Measurements from ENCODE around the gene DYNLT4.
A peak's percentile ranks its signal among the peaks of the same experiment; 100 is the strongest.
"Not testable (repeated sequence)": the region's sequence is repeated elsewhere in the genome, so short reads cannot be mapped to it uniquely, and the experiment has no call there.

DYNLT4 gene

DNA sequence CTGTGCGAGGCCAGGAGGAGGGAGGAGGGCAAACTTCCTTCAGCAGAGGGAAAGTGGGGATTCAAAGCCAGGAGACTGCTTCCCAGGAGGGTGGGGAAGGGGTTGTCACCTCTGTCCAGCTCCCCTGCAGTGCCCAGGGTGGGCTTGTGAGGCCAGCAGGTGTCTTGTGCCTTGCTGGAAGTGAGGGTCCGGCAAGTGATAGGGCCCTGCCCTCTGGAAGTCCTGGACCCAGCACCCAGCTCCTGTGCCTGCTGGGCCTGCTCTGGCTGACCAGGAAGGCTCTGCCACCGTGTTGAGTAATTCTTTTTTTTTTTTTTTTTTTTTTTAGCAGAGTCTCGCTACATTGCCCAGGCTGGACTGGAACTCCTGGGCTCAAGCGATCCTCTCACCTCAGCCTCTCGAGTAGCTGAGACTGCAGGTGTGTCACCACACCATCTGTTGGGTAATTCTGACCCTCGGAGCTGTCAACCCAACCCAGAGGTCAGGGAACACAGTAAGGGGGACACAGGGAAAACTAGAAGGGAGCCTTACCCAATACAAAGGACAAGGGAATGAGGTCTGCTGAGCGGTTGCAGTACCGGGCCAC lies 20.2 kb downstream of the DYNLT4 start:
- DNase-seq, result no peak

DNA sequence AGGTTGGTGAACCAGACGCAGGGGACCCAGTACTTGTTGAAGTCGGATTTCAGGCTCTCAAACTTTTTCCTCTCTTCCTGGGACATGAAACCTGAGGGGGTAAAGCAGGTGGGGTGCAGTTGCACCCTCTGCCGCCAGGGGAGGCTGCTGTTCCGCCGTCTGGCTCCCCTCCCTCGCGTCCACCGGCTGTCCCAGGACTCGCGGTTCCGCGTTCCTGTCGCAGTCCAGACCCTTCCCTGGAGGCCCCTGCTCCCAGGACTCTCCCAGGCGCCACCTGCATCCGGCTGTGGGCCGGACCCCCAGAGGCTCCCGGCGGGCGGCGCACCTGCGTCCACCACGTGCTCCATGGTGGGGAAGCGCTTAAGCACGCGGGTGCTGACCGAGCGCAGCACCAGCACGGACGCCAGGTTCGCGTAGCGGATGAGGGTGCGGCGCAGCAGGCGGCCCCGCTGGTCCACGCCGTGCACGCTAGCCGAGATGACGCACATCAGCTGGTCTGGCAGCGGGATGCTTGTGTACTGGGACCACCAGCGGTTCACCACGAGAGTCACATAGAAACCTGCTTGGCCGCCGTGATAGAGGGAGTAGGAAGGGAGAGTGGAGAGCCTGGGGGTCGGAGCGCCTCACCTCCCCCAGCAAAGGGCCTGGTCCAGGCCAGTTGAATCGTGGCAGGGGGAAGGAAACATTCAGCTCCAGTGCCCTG lies 20.9 kb downstream of the DYNLT4 start:
- DNase-seq, result peak; percentile 73 to 76

DNA sequence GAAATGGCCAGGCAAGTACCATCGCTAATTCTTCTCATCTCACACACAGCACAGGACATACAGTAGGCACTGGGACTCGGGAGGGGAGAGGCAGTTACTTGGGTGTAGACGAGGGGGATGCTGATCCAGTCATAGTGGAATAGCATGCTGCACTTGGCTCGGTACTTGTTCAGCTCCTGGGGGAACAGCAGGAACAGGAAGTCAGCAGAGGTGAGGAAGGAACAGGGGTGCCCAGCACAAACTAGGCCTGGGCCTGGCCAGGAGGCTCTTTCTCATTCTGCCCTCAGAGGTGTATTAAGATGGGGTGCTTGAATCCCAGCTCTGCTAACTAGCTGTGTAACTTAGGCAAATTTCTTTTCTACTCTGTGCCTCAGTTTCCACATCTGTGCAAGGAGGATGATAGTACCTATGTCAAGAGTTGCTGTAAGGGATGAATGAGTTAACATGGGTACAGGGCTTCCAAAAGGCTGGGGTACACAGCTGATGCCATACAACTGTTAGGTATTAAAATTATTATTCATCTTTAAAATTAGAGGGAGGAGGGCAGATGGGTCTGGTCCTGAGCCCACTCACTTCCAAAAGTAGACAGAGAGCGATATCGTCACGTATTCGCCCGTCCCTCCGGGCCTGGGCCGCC lies 21.5 kb downstream of the DYNLT4 start:
- DNase-seq, result no peak

DNA sequence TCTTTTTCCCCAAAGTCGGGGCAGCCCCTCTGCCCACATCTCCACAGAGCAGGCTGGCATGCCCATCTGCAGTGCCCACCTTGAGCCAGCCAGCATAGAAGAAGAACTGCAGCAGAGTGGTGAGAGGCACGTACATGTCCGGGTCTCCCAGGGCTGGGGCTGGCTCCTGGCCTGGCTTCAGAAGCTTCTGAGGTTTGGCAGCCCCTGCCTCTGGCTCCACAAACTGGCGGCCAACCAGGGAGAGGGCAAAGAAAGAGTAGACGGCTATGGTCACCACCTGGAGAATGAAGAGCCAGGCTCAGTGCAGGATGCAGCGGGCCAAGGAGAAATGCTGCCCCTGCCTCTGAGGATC lies 22.1 kb downstream of the DYNLT4 start:
- DNase-seq, result no peak

DNA sequence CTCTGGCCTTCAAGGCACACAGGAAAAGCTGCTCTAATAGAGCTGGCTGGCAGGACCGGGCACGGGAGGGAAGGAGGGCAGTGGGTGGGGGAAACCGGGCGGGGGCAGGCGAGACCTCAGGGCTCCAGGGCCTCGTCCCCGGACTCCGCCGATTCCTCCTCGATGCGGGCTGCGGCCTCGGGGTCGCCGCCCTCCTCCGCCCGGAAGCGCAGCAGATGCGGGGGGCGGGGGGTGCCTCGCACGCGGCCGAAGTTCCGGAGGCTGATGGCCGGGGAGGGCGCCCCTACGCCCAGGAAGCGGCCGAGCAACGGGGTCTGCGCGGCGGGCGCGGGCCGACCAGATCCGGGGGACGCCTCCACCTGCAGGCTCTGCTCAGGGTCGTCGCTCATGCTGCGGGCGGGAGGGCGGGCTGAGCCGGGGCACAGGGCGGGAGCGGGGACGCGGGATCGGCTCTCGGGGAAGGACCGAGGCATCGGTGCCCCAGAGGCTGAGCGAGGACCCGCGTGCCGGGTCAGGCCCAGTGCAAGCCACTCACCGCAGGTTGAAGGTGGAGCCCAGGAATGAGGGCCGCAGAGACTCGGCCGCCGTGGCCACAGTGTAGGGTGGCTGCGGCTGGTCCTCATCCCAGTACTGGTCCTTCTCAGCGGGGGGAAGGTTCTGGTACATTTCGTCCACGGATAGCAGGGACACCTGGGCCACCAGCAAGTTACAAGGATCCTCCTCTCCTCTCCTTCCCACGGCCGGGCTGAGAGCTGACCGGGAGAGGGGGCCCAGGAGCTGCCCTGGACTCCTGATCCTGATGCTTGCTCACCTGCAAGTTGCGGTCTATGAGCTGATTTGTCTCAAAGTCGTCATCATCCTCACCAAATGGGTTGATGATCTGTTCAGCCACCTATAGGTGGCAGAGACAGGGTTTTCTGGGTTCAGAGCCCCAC lies 22.8 kb downstream of the DYNLT4 start:
- DNase-seq, result peak in 1 of 2 experiments; percentile 21

DNA sequence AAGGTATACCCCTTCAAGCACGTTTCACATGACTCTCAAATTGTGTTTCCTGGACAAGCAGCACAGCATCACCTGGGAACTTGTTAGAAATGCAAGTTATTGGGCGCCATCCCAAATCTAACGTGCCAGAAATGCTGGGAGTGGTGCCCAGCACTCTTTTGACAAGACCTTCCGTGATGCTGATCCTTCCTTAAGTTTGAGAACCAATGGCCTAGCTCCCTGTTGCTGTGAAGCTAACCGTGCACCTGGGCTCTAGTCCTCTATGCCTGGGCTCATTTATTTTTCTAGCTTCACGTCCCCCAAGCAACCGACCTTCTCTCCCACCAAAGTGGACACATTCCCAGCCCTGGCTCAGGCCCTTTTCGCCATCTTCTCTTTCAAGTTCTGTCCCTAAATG lies 23.5 kb downstream of the DYNLT4 start:
- no peak for DNase-seq

DNA sequence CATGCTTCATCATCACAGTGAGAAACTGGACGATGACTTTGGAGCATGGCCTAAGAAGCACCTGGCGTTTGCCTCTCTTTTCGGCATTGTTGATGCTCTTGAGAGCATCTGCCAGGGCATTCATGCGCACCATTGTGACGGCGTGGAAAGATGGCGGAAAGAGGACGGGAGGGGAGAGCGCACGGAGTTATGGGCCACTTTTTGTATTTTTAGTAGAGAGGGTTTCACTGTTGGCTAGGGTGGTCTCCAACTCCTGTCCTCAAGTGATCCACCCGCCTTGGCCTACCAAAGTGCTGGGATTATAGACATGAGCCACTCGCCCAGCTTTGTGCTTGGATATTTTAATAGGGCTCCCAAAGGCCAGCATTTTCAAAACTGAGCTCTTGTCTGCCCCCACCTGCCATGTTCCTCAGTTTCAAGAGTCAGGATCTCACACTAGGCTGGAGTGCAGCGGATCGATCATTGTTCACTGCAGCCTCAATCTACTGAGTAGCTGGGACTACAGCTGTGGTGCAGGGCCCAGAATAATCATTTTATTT lies 26.5 kb downstream of the DYNLT4 start:
- DNase-seq, result no peak

DNA sequence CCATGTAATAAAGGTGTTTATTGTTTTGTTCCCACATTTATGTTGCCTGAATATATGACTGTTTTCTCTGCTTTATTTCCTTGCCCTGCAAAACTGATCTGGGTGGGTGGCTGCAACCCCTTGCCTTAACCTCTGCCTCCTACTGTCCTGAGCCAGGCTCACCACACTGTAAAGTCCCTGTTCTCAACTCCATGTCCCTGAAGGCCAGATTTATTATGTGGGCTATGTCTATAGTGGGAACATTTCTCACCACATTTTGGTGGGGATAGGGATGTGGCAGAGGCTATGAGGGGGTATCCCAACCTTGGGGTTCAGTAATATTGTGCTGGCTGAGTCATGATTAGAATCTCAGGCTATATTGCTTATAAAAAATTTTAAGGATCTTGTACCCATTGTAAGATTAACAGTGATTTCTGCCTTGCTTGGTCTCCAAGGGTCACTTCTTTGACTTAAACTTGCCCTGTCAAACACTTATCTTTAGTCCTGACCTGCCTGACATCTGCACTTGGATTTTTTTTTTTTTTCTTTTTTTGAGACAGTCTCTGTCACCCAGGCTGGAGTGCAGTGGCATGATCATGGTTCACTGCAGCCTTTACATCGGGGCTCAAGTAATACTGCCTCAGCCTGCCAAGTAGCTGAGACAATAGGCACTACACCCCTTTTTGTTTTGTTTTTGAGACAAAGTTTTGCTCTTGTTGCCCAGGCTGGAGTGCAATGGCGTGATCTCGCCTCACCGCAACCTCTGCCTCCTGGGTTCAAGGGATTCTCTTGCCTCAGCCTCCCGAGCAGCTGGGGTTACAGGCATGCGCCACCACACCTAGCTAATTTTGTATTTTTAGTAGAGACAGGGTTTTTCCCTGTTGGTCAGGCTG lies 28.2 kb downstream of the DYNLT4 start:
- no peak for DNase-seq

DNA sequence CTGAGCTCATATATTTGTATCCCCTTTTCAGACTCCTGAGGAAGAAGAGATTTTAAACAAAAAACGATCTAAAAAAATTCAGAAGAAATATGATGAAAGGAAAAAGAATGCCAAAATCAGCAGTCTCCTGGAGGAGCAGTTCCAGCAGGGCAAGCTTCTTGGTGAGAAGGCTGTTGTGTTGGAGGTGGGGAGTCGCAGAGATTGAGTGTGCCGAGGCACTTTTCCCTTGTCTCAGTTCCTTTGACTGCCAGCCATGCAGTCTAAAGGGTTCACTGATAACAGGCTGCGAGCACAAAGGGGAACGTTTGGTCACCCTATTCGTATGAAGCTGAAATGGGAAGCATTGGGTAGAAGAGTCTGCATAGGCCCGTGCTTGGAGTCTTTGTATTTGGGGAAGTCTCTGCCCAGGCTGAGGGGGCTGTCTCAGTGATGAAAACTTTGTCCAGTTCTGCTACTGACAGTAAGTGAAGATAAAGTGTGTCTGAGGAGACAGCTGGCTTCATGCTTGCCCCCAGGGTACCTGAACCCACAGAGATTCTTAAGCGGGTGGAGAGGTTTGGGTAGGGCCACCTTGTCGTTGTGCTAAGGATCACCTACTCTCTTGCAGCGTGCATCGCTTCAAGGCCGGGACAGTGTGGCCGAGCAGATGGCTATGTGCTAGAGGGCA lies 29.0 kb downstream of the DYNLT4 start:
- no peak for DNase-seq

DNA sequence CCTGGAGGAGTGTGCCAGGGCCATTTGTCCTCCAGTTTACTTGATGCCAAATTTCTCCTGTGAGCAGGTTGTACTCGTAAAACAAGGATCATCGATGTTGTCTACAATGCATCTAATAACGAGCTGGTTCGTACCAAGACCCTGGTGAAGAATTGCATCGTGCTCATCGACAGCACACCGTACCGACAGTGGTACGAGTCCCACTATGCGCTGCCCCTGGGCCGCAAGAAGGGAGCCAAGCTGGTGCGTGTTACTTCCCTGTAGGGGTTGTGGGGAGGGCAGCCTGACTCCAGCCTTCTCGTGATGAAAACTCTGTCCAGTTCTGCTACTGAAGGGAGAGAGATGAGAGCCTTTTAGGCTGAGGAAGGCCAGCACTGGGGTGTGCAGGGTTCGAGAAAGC lies 29.6 kb downstream of the DYNLT4 start:
- no peak for DNase-seq

DNA sequence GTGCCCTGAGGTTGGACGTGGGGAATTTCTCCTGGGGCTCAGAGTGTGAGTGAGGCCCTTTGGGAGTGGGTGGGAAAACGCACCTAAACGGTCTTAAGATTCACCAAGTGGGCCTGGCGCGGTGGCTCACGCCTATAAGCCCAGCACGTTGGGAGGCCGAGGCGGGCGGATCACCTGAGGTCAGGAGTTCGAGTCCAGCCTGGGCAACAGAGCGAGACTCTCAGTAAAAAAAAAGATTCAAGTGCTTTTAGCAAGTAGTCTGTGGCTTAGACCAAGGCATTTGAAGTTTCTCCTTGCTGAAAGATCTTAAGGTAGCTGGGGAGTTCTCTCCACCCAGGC lies 30.5 kb downstream of the DYNLT4 start:
- no peak for DNase-seq

DNA sequence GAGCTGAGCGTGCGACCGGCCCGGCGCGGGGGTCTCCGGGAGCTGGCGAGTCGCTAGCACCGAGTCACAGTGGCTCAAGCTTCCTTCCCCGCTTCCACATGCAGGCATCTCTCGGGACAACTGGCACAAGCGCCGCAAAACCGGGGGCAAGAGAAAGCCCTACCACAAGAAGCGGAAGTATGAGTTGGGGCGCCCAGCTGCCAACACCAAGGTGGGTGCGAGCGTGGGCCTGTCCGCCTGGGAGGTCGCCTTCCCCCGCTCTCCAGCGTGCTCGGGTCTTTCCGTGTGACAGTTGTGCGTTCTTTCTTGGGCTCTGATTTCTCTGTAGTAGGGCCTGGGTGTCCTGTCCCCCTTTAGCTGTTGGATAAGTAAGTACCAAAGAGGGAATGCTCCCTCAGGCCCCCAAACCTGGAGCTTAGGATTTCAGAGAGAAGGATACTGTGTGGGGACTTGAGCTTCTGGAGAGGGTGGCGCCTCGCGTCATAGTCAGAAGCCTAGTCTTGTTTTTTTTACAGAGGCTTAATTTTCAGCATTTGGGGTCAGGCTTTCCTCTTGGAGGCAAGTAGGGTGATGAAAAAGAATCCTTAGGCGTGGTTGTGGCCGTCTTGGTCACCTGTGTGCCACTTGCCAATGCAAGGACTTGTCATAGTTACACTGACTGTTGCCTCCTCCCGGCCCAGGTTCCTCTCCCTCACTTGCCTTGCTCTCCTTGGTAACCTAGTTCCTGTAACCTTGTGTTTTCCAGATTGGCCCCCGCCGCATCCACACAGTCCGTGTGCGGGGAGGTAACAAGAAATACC lies 31.0 kb downstream of the DYNLT4 start:
- DNase-seq, result peak; percentile 45 to 70

DNA sequence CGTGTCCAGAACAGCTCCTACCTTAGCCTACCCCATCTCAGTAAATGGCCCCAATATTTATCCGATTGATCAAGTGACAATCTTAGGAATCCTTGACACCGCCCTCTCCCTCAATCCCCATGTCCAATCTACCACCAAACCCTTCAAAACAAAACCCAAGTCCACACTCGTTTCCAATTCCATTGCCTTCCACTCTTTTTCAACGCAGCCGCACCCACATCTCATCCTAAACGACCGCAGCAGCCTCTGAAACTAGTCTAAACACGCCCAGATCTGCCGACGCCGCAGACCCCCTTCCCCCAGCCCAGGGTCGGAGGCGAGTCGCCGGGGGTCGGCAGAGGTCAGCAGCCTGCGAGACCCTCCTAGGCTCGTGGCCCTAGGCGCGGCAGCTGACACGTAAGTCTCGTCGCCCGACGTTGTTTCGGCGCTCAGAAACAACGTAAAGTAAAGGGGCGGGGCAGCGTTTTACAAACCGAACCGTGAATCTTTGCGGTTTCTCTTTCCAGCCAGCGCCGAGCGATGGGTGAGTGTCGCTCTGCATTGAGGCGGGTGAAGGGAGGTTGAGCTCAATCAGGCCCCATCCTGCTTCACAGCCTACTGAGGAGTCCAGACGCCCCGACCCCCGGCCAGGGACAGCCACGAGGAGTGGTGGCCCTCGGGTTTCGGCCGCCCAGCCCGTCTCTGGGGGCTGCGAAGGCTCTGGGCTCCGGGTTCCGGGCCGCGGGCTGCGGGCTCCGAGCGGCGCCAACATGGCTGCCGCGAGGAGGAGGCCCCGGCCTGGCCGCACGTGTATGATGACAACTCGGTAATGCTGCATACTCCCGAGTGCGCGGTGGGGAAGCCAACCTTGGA lies 31.8 kb downstream of the DYNLT4 start, which contains the start of gene RPS8:
RPS8 (plus strand) TSS at position 463 of the 852 bp plus-strand sequence; CDS start at position 520, 57 bp downstream.
- peak; percentile 82 to 90 for DNase-seq

DNA sequence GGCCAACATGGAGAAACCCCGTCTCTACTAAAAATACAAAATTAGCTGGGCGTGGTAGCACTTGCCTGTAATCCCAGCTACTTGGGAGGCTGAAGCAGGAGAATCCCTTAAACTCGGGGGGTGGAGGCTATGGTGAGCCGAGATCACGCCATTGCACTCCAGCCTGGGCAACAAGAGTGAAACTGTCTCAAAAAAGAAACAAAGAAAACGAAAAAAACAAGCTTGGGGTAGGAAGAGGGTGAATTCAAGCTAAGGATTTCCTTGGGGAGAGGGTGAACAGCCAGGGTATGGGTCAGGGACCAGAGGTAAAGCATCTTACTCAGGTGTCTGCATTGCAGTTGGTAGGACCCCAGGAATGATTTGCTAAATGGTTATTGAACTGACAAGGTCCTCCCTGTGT lies 40.7 kb downstream of the DYNLT4 start:
- DNase-seq, result not testable (repeated sequence)

DNA sequence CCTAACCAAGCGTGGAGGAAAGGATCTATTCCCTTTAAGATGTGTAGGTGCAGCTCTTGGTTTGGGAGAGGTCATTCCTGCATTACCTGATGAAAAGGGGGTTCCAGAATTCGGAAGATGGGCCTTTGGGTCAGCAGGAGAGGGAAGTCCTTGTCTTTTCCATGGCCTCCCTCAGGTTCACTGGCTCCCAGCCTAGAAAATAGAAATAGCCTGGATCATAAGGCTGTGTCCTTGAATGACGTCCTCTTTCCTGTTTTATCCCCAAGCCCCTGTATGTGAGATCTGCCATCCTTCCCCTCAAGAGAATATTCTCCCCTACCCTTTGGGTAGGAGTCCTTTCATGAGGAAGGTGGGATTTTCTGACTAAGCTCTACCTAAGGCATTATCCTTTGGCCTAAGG lies 46.3 kb downstream of the DYNLT4 start:
- DNase-seq, result no peak

DNA sequence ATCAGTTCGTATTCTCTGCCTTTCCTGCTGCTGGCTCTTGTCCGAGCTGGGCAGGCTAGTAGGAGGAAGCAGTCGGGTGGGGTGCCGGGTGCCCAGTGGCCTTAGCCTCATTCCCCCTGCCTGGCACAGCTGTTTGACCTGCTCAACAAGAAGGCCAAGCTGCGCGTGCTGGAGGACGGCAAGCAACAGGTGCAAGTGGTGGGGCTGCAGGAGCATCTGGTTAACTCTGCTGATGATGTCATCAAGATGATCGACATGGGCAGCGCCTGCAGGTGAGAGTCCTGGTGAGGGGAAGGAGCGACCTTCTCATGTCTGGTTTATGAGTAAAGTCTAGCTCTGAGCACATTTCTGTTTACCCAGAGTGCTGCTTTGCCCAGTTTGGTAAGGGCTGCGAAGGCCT lies 48.1 kb downstream of the DYNLT4 start:
- DNase-seq, result no peak

DNA sequence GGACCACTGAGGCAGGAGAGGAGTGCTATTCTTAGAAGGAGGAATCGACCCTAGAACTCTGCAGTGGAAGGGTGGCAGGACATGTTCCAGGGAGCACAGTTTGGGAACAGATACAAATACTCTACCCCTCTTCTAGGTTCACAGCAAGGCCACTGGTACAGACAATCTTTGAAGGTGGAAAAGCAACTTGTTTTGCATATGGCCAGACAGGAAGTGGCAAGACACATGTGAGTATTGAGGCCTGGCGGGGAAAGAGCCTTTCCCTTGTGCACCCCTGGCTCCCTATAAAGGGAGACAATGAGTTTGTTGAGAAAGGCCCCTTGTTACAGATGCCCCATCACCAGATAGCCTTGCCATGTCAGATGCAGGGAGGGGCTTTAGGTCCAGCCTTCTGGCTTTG lies 49.7 kb downstream of the DYNLT4 start:
- DNase-seq, result no peak
